Stimulated activated CD4-positive, alpha-beta T cell treated with anti-CD3 and anti-CD28 coated beads, Interleukin-2, amount 100 ng/mL, for 48 hours (primary cell): ENCODE results near the gene PELI2.

Experiments used
- DNase-seq, 2 donors: peaks; one replicate each; pipeline ENCODE4 v3.0.0-alpha.2; 2020

The PELI2 gene

GRCh38 chr14:56117765-56118610 is at the start of gene PELI2:
Gene PELI2, plus strand, starts transcription at chr14:56118411. Its CDS starts 250 bp downstream, at chr14:56118661.
- peak; percentile 51 to 55 for DNase-seq

GRCh38 chr14:56073799-56074198 is 44.4 kb upstream of the PELI2 start:
- no peak for DNase-seq

DNA sequence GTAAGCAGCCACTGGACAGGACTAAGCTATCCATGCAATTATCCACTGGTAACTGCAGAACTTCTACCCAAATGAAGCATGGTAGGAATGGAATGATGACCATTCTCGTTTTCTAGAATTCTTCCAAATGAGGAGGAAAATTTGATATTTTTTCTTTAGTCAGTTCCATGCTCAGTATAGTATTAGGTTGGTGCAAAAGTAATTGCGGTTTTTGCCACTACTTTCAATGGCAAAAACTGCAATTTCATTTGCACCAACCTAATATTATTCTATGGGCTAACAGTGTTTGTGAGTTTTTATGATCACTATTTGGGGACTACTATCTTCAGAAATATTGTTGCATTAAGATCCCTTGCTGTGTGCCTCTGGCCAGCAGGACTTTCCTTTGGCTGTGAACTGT is 42.9 kb upstream of the PELI2 start:
- DNase-seq: no peak

DNA sequence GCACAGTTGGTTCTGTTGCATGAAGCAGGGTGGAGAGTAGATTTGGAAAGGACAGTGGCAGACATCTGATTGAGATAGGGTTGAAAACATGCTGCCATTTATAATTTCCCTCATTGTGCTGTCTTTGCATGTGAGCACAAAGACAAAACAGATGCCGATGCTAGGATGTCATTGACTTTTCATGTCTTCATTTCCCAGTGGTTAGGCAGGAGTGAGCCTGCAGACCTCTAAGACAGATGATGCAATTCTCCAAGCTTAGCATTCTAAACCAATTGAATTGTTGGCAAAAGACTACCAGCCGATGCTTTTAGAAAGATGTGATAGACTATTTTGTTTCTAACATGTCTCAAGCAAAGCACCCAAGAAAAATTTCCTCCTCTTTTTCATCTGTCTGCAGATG is 37.1 kb upstream of the PELI2 start:
- DNase-seq: no peak

- no peak for DNase-seq
These were observed 35.3 kb upstream of the PELI2 start for GRCh38 chr14:56082880-56083279.

- DNase-seq: no peak
These were observed 32.7 kb upstream of the PELI2 start for GRCh38 chr14:56085471-56085870.

DNA sequence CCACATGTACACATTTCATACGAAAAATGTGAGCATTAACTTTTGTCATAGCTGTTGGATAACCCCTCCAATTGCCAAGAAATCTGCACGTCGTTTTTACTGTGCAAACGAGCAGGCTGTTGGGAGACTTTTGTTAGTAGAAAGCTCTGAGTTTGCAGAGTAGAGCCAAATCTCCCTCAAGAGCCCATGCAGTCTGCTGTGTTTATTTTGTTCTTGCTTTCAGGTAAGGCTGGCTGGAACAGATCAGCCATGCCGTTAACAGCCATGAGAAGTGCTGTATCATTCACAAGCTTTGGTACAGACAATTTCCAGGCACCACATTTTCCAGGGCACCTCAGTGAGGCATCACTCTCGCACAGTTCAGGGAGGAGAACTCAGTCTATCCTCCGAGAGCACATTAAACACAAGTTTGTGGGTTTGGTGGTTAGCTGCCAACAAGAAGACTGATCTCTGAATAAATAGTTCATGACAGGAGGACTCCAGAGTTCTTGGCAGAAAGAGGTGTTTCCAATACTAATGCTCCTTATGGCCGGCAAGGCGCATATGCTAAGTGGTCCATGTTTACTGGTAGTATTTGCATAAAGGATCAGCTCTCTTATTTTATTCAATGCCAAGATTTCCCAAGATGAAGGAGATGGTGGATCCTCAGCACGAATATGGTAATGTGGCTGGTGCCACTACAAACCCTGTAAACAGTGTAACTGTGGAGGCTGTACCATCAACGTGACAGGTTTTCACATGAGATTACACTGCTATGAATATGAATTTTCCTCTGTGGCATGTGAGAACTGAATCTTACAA is 30.3 kb upstream of the PELI2 start:
- no peak for DNase-seq

- DNase-seq: no peak
These were observed 29.3 kb upstream of the PELI2 start for GRCh38 chr14:56088941-56089340.

DNA sequence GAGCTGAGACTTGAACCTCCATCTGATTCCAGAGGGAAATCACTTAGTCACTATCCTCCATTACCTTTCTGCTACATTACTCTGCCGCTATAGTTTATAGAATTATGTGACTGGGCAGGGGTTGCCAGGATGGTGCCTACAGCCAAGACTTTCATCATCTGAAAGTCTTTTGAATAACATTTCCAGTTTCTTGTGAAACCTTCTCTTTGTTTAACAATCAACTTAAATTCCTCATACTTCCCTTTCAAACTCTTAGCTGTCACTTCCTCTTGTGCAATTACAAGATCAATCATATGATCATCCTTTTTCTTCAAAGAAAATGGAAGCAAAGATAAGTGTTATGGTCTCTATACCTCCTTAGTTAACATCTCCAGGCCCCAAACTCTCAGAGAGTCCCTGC is 25.4 kb upstream of the PELI2 start:
- DNase-seq: no peak

- DNase-seq: no peak
These were observed 24.1 kb upstream of the PELI2 start for GRCh38 chr14:56094076-56094475.

DNA sequence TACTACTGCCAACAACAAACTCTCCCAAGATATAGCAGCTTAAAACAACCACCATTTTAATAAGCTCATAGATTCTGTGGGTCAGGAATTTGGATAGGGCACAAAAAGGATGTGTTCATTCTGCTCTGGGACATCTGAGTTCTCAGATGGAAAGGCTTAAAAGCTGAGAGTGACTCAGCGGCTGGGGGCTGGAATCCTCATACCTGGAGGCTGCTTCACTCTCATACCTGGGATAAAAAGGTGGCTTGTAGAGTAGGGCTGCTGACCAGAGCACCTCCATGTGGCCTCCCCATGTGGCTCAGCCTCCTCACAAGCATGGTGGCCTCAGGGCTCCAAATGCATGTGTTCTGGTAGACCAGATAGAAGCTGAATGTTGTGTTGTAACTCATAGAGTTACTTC is 20.2 kb upstream of the PELI2 start:
- no peak for DNase-seq

DNA sequence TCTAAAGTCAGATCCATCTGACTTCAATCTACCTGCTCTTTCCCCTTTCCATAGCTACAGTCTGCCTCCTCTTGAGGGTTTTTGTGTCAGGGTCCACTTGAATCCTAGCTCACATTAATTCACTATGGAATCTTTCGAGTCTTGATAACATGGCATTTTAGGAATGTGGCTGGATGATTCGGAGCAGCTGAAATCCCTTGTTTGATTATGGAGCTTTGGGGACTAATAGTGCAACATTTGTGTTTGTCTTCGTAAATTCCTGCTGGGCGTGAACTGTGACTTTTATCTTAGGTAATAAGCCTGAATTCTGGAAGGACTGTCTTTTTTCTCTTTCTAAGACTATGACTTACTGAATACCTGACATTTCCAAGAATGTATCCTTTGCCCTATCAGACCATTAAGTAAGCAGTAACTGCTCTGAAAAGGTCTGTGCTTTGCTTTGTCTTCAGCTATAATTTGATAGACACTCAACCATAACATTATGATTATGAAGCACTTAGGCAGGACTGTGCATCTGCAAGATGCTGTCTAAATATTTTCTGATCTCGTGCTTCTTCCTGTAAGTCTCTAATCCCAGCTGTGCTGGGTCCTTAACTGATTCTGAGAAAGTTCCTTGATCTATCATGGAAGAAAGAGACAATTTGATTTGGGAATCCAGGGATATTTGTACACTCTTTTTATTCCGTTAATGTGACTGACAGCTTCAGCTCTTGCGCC is 19.0 kb upstream of the PELI2 start:
- DNase-seq: no peak

DNA sequence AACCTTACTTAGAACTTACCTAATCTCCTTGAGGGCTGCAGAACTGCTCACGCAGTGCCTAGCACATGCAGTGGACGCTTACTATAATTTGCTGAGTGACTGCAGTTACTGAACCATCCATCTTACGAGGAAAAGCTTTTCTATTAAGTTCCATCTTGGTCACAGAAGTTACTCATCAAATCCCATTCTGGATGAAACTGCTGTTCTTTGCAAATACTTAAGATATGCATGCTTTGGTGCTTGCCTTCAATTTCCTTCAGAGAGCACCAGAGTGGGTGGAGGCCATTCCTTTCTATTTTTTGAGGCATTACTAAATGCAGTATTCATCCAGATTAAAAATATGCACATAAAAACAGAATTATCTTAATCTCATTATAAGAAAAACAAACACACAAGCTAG is 17.7 kb upstream of the PELI2 start:
- DNase-seq: no peak

DNA sequence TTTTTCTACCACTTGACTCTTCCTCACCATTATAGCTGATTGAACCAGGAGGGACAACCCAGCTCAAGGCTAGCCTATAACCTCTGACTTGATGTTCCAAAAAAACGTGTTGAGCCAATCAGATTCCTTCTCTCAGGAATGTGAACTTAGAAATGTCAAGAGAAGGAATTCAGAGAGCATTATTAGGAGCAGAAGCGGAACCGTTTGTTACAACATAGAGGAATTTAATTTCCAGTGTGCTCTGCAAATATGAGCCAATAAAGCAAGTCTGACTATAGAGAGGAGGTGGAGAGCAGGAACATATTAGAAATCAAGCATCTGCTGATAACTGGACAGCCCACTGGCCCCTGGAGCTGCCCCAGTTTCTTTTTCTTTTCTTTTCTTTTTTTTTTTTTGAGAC is 15.3 kb upstream of the PELI2 start:
- no peak for DNase-seq

DNA sequence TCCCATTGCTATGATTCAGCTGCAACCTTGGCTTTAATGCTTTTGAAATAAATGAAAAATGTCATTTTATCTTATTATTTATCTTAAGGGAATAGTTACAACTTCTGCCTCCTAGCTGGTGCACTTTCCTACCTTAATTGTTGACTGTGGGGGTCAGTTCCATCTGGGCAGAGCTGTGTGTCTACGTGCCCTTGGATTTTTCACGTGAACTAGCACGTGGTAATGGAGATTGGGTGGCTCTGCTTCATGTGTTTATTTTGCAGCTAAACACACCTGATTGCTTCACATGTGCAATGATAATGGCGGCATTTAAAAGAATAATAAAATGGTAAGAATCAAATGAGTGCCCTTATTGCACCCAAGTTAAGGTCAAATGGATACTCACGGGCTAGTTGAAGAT is 10.6 kb upstream of the PELI2 start:
- DNase-seq: no peak

GRCh38 chr14:56108057-56108456 is 10.2 kb upstream of the PELI2 start:
- no peak for DNase-seq

DNA sequence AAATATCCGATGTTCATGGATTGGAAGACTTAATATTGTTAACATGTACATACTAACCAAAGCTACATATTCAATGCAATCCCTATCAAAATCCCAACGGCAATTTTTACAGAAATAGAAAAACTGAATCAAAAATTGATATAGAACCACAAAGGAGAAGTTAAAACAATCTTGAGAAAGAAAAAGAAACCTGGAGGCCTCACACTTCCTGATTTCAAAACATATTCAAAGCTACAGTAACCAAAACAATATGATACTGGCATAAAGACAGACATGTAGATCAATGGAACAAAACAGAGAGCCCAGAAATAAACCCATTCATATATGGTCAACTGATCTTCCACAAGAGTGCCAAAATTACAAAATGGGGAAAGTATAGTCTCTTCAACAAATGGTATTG is 5.4 kb upstream of the PELI2 start:
- no peak for DNase-seq

- no peak for DNase-seq
These were observed 2.8 kb upstream of the PELI2 start for GRCh38 chr14:56115334-56115870.

GRCh38 chr14:56115976-56116893 is 2.0 kb upstream of the PELI2 start:
- no peak for DNase-seq

GRCh38 chr14:56118611-56119181 is 485 bp downstream of the PELI2 start:
- no peak for DNase-seq

GRCh38 chr14:56119201-56119981 is 1.2 kb downstream of the PELI2 start:
- no peak for DNase-seq
